Nephron (organoid): ENCODE results near the gene ETV6.

Source experiments
- H3K27ac Mint-ChIP-seq, 3 experiments: 2 replicates each; pipeline ENCODE4 v1.8.0; 2020; ENCODE audit warnings: mixed read lengths in 3 of 3, mild to moderate bottlenecking in 2 of 3, moderate library complexity in 1 of 3
- H3K27me3 Mint-ChIP-seq: 2 replicates; pipeline ENCODE4 v1.8.0; 2021; ENCODE audit warnings: low read depth, mild to moderate bottlenecking, moderate library complexity, mixed read lengths
- H3K36me3 Mint-ChIP-seq: 2 replicates; pipeline ENCODE4 v1.8.0; 2020; ENCODE audit warnings: low read depth, mixed read lengths
- H3K4me1 Mint-ChIP-seq: 2 replicates; pipeline ENCODE4 v1.8.0; 2020; ENCODE audit warnings: mixed read lengths
- H3K4me3 Mint-ChIP-seq, 3 experiments: 2 replicates each; pipeline ENCODE4 v1.8.0; 2020; ENCODE audit warnings: mild to moderate bottlenecking in 3 of 3, mixed read lengths in 3 of 3, moderate library complexity in 2 of 3
- H3K9me3 Mint-ChIP-seq: 2 replicates; pipeline ENCODE4 v1.8.0; 2020; ENCODE audit warnings: mixed read lengths
- CTCF ChIP-seq, 3 experiments: fragments of 200-600 bp; sonication (generic); IDR thresholded peaks; one replicate each; pipeline ENCODE4 v1.5.0; 2021; ENCODE audit warnings: antibody characterized with exemption in 3 of 3; ENCODE audit not compliant: unreplicated experiment in 3 of 3

ETV6 gene

GRCh38 chr12:11810206-11810545 lies 160.7 kb downstream of the ETV6 start:
- H3K4me1 Mint-ChIP-seq = peaks cover 38% of the 10 kb centered on the region
- H3K27ac Mint-ChIP-seq = no peak overlapping the region
- no peak overlapping the region for H3K4me3 Mint-ChIP-seq
- no peaks in the 10 kb centered on the region for H3K9me3 Mint-ChIP-seq
- H3K27me3 Mint-ChIP-seq = no peaks in the 10 kb centered on the region
- no peak for TF ChIP-seq CTCF (IDR thresholded peaks at IDR 0.05; ENCODE audit: unreplicated experiment in 3 of 3)
- no peaks in the 10 kb centered on the region for H3K36me3 Mint-ChIP-seq

- H3K36me3 Mint-ChIP-seq = no peaks in the 10 kb centered on the region
- no peak for TF ChIP-seq CTCF (IDR thresholded peaks at IDR 0.05; ENCODE audit: unreplicated experiment in 3 of 3)
- no peaks in the 10 kb centered on the region for H3K9me3 Mint-ChIP-seq
- peak overlapping the region; percentile 79 to 96 (median 94) for H3K27ac Mint-ChIP-seq
- peaks cover 38% of the 10 kb centered on the region for H3K4me1 Mint-ChIP-seq
- H3K27me3 Mint-ChIP-seq = no peaks in the 10 kb centered on the region
- H3K4me3 Mint-ChIP-seq = no peak overlapping the region
Observed at GRCh38 chr12:11811008-11811407, 161.5 kb downstream of the ETV6 start.

- Mint-ChIP-seq H3K9me3 (no peaks in the 10 kb centered on the region), H3K36me3 (no peaks in the 10 kb centered on the region), H3K27me3 (no peaks in the 10 kb centered on the region), H3K4me1 (peaks cover 38% of the 10 kb centered on the region), H3K4me3 (peak overlapping the region; percentile 56 to 70 (median 69)), H3K27ac (peak overlapping the region; percentile 93 to 96 (median 94))
- no peak for TF ChIP-seq CTCF (IDR thresholded peaks at IDR 0.05; ENCODE audit: unreplicated experiment in 3 of 3)
Observed at GRCh38 chr12:11812241-11812585, 162.7 kb downstream of the ETV6 start.

- Mint-ChIP-seq H3K4me1 (peaks cover 42% of the 10 kb centered on the region), H3K27ac (peak overlapping the region; percentile 93 to 96 (median 94)), H3K27me3 (no peaks in the 10 kb centered on the region), H3K4me3 (peak overlapping the region; percentile 56 to 70 (median 69)), H3K9me3 (no peaks in the 10 kb centered on the region), H3K36me3 (no peaks in the 10 kb centered on the region)
- TF ChIP-seq CTCF (IDR thresholded peaks at IDR 0.05; ENCODE audit: unreplicated experiment in 3 of 3) = peak; percentile 19 to 42 (median 24)
Observed at GRCh38 chr12:11812586-11813437, 163.3 kb downstream of the ETV6 start.

GRCh38 chr12:11813438-11813813 lies 164.0 kb downstream of the ETV6 start:
- Mint-ChIP-seq H3K9me3 (no peaks in the 10 kb centered on the region), H3K27ac (peak overlapping the region; percentile 93 to 96 (median 94)), H3K4me1 (peaks cover 44% of the 10 kb centered on the region), H3K27me3 (no peaks in the 10 kb centered on the region), H3K4me3 (peak overlapping the region; percentile 14 to 37 (median 31)), H3K36me3 (no peaks in the 10 kb centered on the region)
- no peak for TF ChIP-seq CTCF (IDR thresholded peaks at IDR 0.05; ENCODE audit: unreplicated experiment in 3 of 3)

- Mint-ChIP-seq H3K36me3 (no peaks in the 10 kb centered on the region), H3K27me3 (no peaks in the 10 kb centered on the region), H3K27ac (peak overlapping the region; percentile 36 to 57 (median 53)), H3K4me3 (no peak overlapping the region), H3K9me3 (no peaks in the 10 kb centered on the region), H3K4me1 (peaks cover 44% of the 10 kb centered on the region)
- TF ChIP-seq CTCF (IDR thresholded peaks at IDR 0.05; ENCODE audit: unreplicated experiment in 3 of 3) = no peak
Observed at GRCh38 chr12:11814374-11814773, 164.9 kb downstream of the ETV6 start.
